H9 (cell line): ENCODE measurements around the gene PGPEP1. TPM values are rescaled to one million over a fixed set of nuclear protein-coding genes. Genes with fewer than 3 reads are reported as not detected.

Experiments
- DNase-seq: peaks from one replicate; pipeline ENCODE4 v3.0.0-alpha.2; 2017
- H2AFZ ChIP-seq: one replicate; pipeline ENCODE4 v1.6.1; 2013; ENCODE audit warnings: mild to moderate bottlenecking, low read length, control low read depth, moderate library complexity
- H2AK5ac ChIP-seq: 2 replicates; pipeline ENCODE4 v1.6.1; 2013; ENCODE audit warnings: low read length, control low read depth, mixed read lengths; ENCODE audit not compliant: insufficient read length
- H2BK120ac ChIP-seq: one replicate; pipeline ENCODE4 v1.6.1; 2013; ENCODE audit warnings: low read depth, mild to moderate bottlenecking, low read length, control low read depth, inconsistent platforms; ENCODE audit not compliant: poor library complexity, severe bottlenecking
- H2BK12ac ChIP-seq: 2 replicates; pipeline ENCODE4 v1.6.1; 2013; ENCODE audit warnings: low read length, control low read depth, mixed read lengths, low read depth; ENCODE audit not compliant: insufficient read length
- H2BK15ac ChIP-seq: 2 replicates; pipeline ENCODE4 v1.6.1; 2013; ENCODE audit warnings: low read depth, low read length, control low read depth
- H2BK20ac ChIP-seq: one replicate; pipeline ENCODE4 v1.6.1; 2013; ENCODE audit warnings: low read depth, mild to moderate bottlenecking, low read length, control low read depth, inconsistent platforms; ENCODE audit not compliant: poor library complexity, severe bottlenecking
- H2BK5ac ChIP-seq: 2 replicates; pipeline ENCODE4 v1.6.1; 2013; ENCODE audit warnings: low read length, control low read depth, mixed read lengths; ENCODE audit not compliant: insufficient read length
- H3K14ac ChIP-seq: 2 replicates; pipeline ENCODE4 v1.6.1; 2013; ENCODE audit warnings: low read length, control low read depth; ENCODE audit not compliant: insufficient read depth
- H3K18ac ChIP-seq: 2 replicates; pipeline ENCODE4 v1.6.1; 2013; ENCODE audit warnings: low read depth, mild to moderate bottlenecking, mixed read lengths, low read length, control low read depth; ENCODE audit not compliant: insufficient read length
- H3K23ac ChIP-seq: 2 replicates; pipeline ENCODE4 v1.6.1; 2013; ENCODE audit warnings: low read length, control low read depth, mixed read lengths, low read depth; ENCODE audit not compliant: insufficient read length
- H3K23me2 ChIP-seq: 2 replicates; pipeline ENCODE4 v1.6.1; 2013; ENCODE audit warnings: low read depth, mild to moderate bottlenecking, mixed read lengths, low read length, control low read depth; ENCODE audit not compliant: insufficient read length, poor library complexity, severe bottlenecking
- H3K27ac ChIP-seq: 2 replicates; pipeline ENCODE4 v1.5.1; 2013; ENCODE audit warnings: low read length, control low read depth, mixed read lengths, low read depth; ENCODE audit not compliant: insufficient read length
- H3K27me3 ChIP-seq: 2 replicates; pipeline ENCODE4 v1.6.1; 2013; ENCODE audit warnings: low read length, control low read depth, inconsistent platforms; ENCODE audit not compliant: insufficient read depth
- H3K4ac ChIP-seq: 2 replicates; pipeline ENCODE4 v1.6.1; 2013; ENCODE audit warnings: low read depth, mild to moderate bottlenecking, control low read depth, inconsistent platforms, low read length, moderate library complexity
- H3K4me1 ChIP-seq: 2 replicates; pipeline ENCODE4 v1.6.1; 2013; ENCODE audit warnings: low read length, control low read depth, inconsistent platforms; ENCODE audit not compliant: insufficient read depth
- H3K4me2 ChIP-seq: 2 replicates; pipeline ENCODE4 v1.6.1; 2013; ENCODE audit warnings: low read length, control low read depth, mixed read lengths; ENCODE audit not compliant: insufficient read length, insufficient read depth
- H3K56ac ChIP-seq: 2 replicates; pipeline ENCODE4 v1.6.1; 2013; ENCODE audit warnings: low read depth, mild to moderate bottlenecking, mixed read lengths, low read length, control low read depth; ENCODE audit not compliant: insufficient read length
- H3K79me1 ChIP-seq: 2 replicates; pipeline ENCODE4 v1.6.1; 2013; ENCODE audit warnings: low read depth, mild to moderate bottlenecking, moderate library complexity, low read length, control low read depth, inconsistent platforms; ENCODE audit not compliant: insufficient read depth, poor library complexity, severe bottlenecking
- H3K79me2 ChIP-seq: 2 replicates; pipeline ENCODE4 v1.6.1; 2013; ENCODE audit warnings: low read length, control low read depth, inconsistent platforms; ENCODE audit not compliant: insufficient read depth
- H3K9ac ChIP-seq: 2 replicates; pipeline ENCODE4 v1.6.1; 2013; ENCODE audit warnings: low read length, control low read depth, mixed read lengths; ENCODE audit not compliant: insufficient read length; ENCODE audit errors: extremely low read depth
- H3K9me3 ChIP-seq: one replicate; pipeline ENCODE4 v1.6.1; 2013; ENCODE audit warnings: low read depth, low read length, inconsistent platforms; ENCODE audit not compliant: control insufficient read depth
- H3T11ph ChIP-seq: one replicate; pipeline ENCODE4 v1.6.1; 2013; ENCODE audit warnings: mild to moderate bottlenecking, low read length, control low read depth, inconsistent platforms
- H4K20me1 ChIP-seq: one replicate; pipeline ENCODE4 v1.6.1; 2013; ENCODE audit not compliant: control insufficient read depth, insufficient read length, insufficient read depth
- H4K5ac ChIP-seq: 2 replicates; pipeline ENCODE4 v1.6.1; 2013; ENCODE audit warnings: low read depth, mild to moderate bottlenecking, mixed read lengths, low read length, control low read depth; ENCODE audit not compliant: insufficient read length
- H4K8ac ChIP-seq: replicated peaks from 2 replicates; pipeline ENCODE4 v1.6.1; 2013; ENCODE audit warnings: low read length, control low read depth, mixed read lengths, low read depth; ENCODE audit not compliant: insufficient read length
- H4K91ac ChIP-seq: 2 replicates; pipeline ENCODE4 v1.6.1; 2013; ENCODE audit warnings: low read depth, mild to moderate bottlenecking, moderate library complexity, mixed read lengths, low read length, control low read depth; ENCODE audit not compliant: insufficient read length
- H3K27ac Mint-ChIP-seq, 3 experiments: 2 replicates in 2 of 3; 3 replicates in 1 of 3; pipeline ENCODE4 v1.8.0; 2020 to 2021; ENCODE audit warnings: mixed read lengths in 3 of 3, mild to moderate bottlenecking in 1 of 3, moderate library complexity in 1 of 3
- H3K27me3 Mint-ChIP-seq: 2 replicates; pipeline ENCODE4 v1.8.0; 2021; ENCODE audit warnings: low read depth, mild to moderate bottlenecking, moderate library complexity, mixed read lengths
- H3K36me3 Mint-ChIP-seq, 3 experiments: 2 replicates in 2 of 3; 3 replicates in 1 of 3; pipeline ENCODE4 v1.8.0; 2020 to 2021; ENCODE audit warnings: low read depth in 3 of 3, mixed read lengths in 3 of 3; ENCODE audit not compliant: insufficient read depth in 1 of 3
- H3K4me1 Mint-ChIP-seq, 2 experiments: 2 replicates each; pipeline ENCODE4 v1.8.0; 2020; ENCODE audit warnings: mixed read lengths in 2 of 2
- H3K4me3 Mint-ChIP-seq, 2 experiments: 2 replicates in 1 of 2; 3 replicates in 1 of 2; pipeline ENCODE4 v1.8.0; 2020 to 2021; ENCODE audit warnings: mild to moderate bottlenecking in 2 of 2, mixed read lengths in 2 of 2, moderate library complexity in 1 of 2
- H3K9me3 Mint-ChIP-seq, 2 experiments: 2 replicates in 1 of 2; 3 replicates in 1 of 2; pipeline ENCODE4 v1.8.0; 2020; ENCODE audit warnings: mild to moderate bottlenecking in 2 of 2, mixed read lengths in 2 of 2, moderate library complexity in 1 of 2
- WGBS: extraction: QIAGEN DNeasy Blood & Tissue Kit; methylation state at CpG from one replicate; pipeline ENCODE4 v1.1.7; 2013; ENCODE audit warnings: missing lambda C conversion rate, low lambda C conversion rate, mixed read lengths; ENCODE audit not compliant: insufficient read length; ENCODE audit errors: extremely low coverage; 5-methylcytosine and 5-hydroxymethylcytosine counted together
- total RNA-seq: library from RNA; stranded (reverse); gene quantifications from 2 replicates; pipeline ENCODE4 v1.2.1, GENCODE V29; 2021
- TF ChIP-seq, protein P1 (sequence below): fragments of 200-600 bp; sonication (generic); conservative IDR thresholded peaks from 3 replicates; pipeline ENCODE4 v1.8.0; 2021; ENCODE audit warnings: antibody characterized with exemption, mild to moderate bottlenecking

Gene PGPEP1
- total RNA-seq, 1 experiment from 2014 or later, result 64.8 TPM

DNA sequence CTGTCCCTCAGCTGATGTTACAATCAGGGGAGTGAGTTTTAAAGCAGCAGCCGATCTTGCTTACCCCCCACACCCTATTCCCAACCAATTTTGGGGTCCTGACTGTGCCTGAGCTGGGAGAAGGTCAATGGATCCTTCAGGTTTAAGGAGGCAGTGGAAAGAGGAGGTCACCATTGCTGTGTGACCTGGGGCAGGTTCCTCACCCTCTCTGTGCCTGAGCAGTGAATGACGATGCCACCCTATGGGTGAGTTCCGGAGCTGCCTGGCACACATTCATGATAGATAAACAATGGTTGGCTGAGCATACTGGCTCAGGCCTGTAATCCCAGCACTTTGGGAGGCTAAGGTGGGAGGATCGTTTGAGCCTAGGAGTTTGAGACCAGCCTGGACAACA, 38.7 kb upstream of the PGPEP1 start:
- no peak overlapping the region for H3K27ac Mint-ChIP-seq
- H3K79me2 ChIP-seq, result no peaks in the 10 kb centered on the region
- H3K23ac ChIP-seq, result no peak overlapping the region
- no peak overlapping the region for H3K18ac ChIP-seq
- DNase-seq, result no peak
- H3K27ac ChIP-seq, result no peak overlapping the region
- H4K91ac ChIP-seq, result no peak overlapping the region
- H3K9me3 Mint-ChIP-seq, result no peaks in the 10 kb centered on the region; a peak in 1 of 5 replicates
- no peak overlapping the region for H2BK120ac ChIP-seq
- no peak overlapping the region for H3K56ac ChIP-seq
- H2BK15ac ChIP-seq, result no peak overlapping the region
- H4K20me1 ChIP-seq, result no peaks in the 10 kb centered on the region
- H3K9ac ChIP-seq, result no peak overlapping the region
- H3K4me3 Mint-ChIP-seq, result no peak overlapping the region
- WGBS, result no CpG with 5 or more reads among the region's 4 CpGs
- no peak overlapping the region for H3K4me2 ChIP-seq
- peaks cover 5% of the 10 kb centered on the region; the same call in 1 of the 2 replicates for H3K4me1 ChIP-seq
- no peak overlapping the region for H2BK5ac ChIP-seq
- no peaks in the 10 kb centered on the region for H3K79me1 ChIP-seq
- peaks cover 1 to 9% (median 3%) of the 10 kb centered on the region in 3 experiments; a peak in 5 of 7 replicates for H3K36me3 Mint-ChIP-seq
- H3K27me3 Mint-ChIP-seq, result no peaks in the 10 kb centered on the region
- no peak overlapping the region for H2AK5ac ChIP-seq
- no peak overlapping the region for H3K4ac ChIP-seq
- no peaks in the 10 kb centered on the region for H3K27me3 ChIP-seq
- no peak overlapping the region for H3T11ph ChIP-seq
- no peak overlapping the region for H2BK12ac ChIP-seq
- no peak overlapping the region for H2BK20ac ChIP-seq
- H3K9me3 ChIP-seq, result no peaks in the 10 kb centered on the region
- H3K23me2 ChIP-seq, result peaks cover 3% of the 10 kb centered on the region
- no peak overlapping the region for H4K5ac ChIP-seq
- H2AFZ ChIP-seq, result no peak overlapping the region
- TF ChIP-seq, protein P1, sequence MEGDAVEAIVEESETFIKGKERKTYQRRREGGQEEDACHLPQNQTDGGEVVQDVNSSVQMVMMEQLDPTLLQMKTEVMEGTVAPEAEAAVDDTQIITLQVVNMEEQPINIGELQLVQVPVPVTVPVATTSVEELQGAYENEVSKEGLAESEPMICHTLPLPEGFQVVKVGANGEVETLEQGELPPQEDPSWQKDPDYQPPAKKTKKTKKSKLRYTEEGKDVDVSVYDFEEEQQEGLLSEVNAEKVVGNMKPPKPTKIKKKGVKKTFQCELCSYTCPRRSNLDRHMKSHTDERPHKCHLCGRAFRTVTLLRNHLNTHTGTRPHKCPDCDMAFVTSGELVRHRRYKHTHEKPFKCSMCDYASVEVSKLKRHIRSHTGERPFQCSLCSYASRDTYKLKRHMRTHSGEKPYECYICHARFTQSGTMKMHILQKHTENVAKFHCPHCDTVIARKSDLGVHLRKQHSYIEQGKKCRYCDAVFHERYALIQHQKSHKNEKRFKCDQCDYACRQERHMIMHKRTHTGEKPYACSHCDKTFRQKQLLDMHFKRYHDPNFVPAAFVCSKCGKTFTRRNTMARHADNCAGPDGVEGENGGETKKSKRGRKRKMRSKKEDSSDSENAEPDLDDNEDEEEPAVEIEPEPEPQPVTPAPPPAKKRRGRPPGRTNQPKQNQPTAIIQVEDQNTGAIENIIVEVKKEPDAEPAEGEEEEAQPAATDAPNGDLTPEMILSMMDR, result no peak
- no peak overlapping the region for H4K8ac ChIP-seq
- H3K14ac ChIP-seq, result no peak overlapping the region
- H3K4me1 Mint-ChIP-seq, result peaks cover 26 to 35% of the 10 kb centered on the region in 2 experiments
